Choroid plexus epithelial cell (primary cell): ENCODE data around the gene FBXO7.

ENCODE experiments used
- DNase-seq: peaks from one replicate; pipeline ENCODE4 v3.0.0-alpha.2; 2010; ENCODE audit warnings: low read depth
- H3K4me3 ChIP-seq: 2 replicates; pipeline ENCODE4 v1.5.1; 2011; ENCODE audit warnings: low read depth, mild to moderate bottlenecking, control low read depth, low read length, moderate library complexity
- TF ChIP-seq, protein P1 (sequence below): conservative IDR thresholded peaks from 2 replicates; pipeline ENCODE4 v1.5.1; 2011; ENCODE audit warnings: low read depth, mild to moderate bottlenecking, control low read depth, inconsistent platforms, low read length, moderate library complexity

The FBXO7 gene

DNA sequence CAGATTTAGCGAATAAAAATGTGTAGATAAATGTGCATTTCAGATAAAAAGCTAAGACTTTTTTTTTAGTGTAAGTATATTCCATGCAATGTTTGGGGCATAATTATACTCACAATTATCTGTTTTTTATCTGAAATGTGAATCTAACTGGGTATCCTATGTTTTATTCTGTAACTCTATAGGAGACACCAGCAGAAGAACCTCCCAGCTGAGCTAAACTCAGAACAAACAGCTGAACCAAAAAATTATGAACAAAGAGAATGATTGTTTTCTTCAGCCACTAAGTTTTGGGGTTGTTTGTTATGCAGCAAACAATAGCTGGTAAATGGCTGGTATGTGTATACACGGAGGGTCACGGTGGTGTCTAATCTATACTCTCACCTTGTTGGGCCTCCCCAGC is 42.9 kb downstream of the FBXO7 start:
- DNase-seq = no peak
- TF ChIP-seq, protein P1, sequence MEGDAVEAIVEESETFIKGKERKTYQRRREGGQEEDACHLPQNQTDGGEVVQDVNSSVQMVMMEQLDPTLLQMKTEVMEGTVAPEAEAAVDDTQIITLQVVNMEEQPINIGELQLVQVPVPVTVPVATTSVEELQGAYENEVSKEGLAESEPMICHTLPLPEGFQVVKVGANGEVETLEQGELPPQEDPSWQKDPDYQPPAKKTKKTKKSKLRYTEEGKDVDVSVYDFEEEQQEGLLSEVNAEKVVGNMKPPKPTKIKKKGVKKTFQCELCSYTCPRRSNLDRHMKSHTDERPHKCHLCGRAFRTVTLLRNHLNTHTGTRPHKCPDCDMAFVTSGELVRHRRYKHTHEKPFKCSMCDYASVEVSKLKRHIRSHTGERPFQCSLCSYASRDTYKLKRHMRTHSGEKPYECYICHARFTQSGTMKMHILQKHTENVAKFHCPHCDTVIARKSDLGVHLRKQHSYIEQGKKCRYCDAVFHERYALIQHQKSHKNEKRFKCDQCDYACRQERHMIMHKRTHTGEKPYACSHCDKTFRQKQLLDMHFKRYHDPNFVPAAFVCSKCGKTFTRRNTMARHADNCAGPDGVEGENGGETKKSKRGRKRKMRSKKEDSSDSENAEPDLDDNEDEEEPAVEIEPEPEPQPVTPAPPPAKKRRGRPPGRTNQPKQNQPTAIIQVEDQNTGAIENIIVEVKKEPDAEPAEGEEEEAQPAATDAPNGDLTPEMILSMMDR = no peak
- no peak overlapping the region for H3K4me3 ChIP-seq

DNA sequence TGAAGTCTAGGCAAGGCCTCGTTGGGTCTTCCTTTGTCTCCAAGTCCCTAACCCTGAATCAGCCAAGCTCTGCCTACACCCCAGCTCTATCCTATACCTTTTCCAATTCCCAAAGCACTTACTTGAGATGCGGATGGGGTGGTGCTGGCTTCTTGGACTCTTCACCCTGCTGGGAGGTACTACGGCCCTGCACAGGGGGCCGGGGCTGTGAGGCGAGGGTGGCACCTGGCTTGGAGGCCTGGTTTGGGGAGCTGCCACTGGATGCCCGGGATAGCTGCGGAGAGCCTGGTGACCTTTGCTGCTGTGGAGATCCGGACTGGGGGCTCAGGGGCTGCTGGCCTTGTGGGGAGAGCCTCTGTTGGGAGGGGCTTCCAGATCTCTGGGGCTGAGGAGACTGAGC is 43.3 kb downstream of the FBXO7 start:
- no peak overlapping the region for H3K4me3 ChIP-seq
- TF ChIP-seq, protein P1 = no peak

DNA sequence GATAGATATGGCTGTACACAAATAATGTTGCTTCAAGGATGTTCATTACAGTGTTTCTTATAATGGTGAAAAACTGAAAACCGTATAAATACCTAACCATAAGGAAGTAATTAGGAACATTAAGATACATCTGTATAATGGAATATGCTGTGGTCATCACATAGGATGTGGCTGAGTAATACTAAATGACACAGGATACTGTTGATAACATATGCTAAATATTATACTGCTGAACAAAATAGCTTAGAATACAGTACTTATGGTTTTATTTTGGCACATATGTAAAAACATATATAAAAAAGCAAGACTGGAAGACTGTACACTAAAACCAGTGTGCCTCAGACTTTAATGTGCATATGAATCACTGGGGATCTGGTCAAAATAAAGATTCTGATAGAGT is 43.8 kb downstream of the FBXO7 start:
- TF ChIP-seq, protein P1 = no peak
- no peak overlapping the region for H3K4me3 ChIP-seq
- DNase-seq = no peak

More for the DNA sequence above, 43.3 kb downstream of the FBXO7 start:
- no peak for DNase-seq

DNA sequence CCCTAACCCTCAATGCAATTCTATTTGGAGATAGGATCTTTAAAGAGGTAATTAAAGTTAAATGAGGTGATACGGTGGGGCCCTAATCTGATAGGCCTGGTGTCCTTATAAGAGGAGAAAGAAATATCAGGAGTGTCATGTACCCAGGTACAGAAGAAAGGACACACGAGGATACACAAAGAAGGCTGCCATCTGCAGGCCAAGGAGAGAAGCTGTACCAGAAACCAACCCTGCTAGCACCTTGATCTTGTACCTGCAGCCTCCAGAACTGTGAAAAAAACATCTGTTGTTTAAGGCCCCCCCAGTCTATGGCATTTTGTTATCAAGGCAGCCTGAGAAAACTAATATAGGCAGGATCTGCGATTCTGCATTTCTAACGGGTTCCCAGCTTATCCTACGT is 44.2 kb downstream of the FBXO7 start:
- TF ChIP-seq, protein P1 = peak; percentile 44
- DNase-seq = no peak
- no peak overlapping the region for H3K4me3 ChIP-seq

DNA sequence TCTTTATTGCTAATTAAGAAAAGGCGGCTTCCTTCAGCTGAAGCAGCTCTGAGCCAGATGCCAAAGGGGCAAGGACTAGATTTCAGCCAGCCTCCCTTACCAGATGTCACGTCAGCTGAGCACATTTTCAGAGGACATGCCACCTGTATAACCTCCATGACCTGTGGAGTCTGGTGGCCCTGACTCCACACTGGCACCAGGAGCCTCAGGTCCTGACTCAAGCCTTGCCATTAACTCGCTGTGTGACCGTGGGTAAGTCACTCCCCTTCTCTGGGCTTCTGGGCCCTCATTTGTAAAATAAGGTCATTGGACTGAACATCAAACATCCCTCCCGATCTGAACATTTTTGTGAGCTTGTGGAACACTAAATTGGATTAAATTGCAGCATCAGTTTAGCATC is 46.0 kb downstream of the FBXO7 start:
- TF ChIP-seq, protein P1 = no peak
- DNase-seq = no peak
- H3K4me3 ChIP-seq = no peak overlapping the region

DNA sequence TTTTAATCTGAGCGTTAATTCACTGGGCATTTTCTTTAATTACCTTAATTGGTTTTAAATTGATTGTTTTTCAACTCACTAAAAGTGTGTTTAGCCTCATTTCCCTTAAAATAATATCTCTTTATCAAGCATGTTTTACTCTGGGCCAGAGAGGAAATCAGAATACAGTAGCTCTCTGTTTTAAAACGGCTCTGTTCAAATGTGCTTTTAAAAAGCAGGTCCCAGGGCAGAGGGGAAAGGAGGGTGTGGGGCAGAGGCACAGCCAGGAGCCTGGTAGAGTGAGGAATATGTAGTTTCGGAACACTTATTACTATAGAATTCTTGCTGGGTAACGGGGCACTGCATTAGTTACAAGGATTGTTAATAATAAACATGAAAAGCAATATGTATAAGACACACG is 47.6 kb downstream of the FBXO7 start:
- no peak for DNase-seq
- H3K4me3 ChIP-seq = no peak overlapping the region
- TF ChIP-seq, protein P1 = no peak

DNA sequence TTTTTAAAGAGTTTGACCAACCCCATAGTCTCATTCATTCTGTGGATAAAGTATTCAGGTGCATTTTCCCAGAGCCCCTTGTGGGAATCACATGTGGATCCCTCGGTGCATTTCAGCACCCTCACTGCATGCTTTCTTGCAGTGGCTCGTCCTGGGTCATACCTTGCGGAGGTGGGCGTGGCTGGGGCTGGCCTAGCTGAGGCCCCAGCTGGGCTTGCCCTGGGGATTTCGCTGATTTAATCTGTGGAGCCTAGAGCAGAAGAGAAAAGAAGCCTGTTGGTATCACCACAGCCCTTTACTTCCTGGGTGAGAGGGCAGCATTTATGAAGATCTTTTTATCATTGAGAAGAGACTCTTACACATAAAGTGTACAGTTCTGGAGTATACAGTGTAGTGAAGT is 53.1 kb downstream of the FBXO7 start:
- TF ChIP-seq, protein P1 = no peak
- no peak overlapping the region for H3K4me3 ChIP-seq
- DNase-seq = no peak
